Measurements from ENCODE around the gene WASHC1. TPM values are rescaled to one million over a fixed set of nuclear protein-coding genes. Genes with fewer than 3 reads are reported as not detected.
"Not testable (repeated sequence)": the region's sequence is repeated elsewhere in the genome, so short reads cannot be mapped to it uniquely, and the experiment has no call there.

Gene WASHC1
- total and polyA plus RNA-seq, 12 donors: 3.9 to 68.5 (median 11.1) TPM

DNA sequence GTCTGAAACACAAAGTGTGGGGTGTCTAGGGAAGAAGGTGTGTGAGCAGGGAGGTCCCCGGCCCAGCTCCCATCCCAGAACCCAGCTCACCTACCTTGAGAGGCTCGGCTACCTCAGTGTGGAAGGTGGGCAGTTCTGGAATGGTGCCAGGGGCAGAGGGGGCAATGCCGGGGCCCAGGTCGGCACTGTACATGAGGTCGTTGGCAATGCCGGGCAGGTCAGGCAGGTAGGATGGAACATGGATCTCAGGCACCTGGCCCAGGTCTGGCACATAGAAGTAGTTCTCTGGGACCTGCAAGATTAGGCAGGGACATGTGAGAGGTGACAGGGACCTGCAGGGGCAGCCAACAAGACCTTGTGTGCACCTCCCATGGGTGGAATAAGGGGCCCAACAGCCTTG, 12.4 kb downstream of the WASHC1 start:
- H3K9me3 ChIP-seq (replicated peaks in 1 of 3); H3K27ac ChIP-seq; H3K4me1 ChIP-seq (replicated peaks in 1 of 2); H3K36me3 ChIP-seq (replicated peaks in 1 of 2); H3K27me3 ChIP-seq; H3K4me3 ChIP-seq; intact Hi-C loops (cut with DNase I): not testable (repeated sequence)
- 90 to 95% (median 92%) methylated on average over 4 to 5 of the region's 6 CpGs; no CpG with 5 or more reads in 1 of the 4 donors for WGBS, 4 donors
- DNase-seq: peak in 1 of 7 donors; percentile 19

DNA sequence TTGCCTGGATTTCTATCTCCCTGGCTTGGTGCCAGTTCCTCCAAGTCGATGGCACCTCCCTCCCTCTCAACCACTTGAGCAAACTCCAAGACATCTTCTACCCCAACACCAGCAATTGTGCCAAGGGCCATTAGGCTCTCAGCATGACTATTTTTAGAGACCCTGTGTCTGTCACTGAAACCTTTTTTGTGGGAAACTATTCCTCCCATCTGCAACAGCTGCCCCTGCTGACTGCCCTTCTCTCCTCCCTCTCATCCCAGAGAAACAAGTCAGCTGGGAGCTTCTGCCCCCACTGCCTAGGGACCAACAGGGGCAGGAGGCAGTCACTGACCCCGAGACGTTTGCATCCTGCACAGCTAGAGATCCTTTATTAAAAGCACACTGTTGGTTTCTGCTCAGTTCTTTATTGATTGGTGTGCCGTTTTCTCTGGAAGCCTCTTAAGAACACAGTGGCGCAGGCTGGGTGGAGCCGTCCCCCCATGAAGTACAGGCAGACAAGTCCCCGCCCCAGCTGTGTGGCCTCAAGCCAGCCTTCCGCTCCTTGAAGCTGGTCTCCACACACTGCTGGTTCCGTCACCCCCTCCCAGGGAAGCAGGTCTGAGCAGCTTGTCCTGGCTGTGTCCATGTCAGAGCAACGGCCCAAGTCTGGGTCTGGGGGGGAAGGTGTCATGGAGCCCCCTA, 15.0 kb downstream of the WASHC1 start:
- H3K9me3 ChIP-seq (replicated peaks in 1 of 3); H3K27ac ChIP-seq; H3K4me3 ChIP-seq; H3K36me3 ChIP-seq (replicated peaks in 1 of 2); intact Hi-C loops (cut with DNase I); H3K27me3 ChIP-seq; H3K4me1 ChIP-seq (replicated peaks in 1 of 2): not testable (repeated sequence)
- peak in 5 of 7 donors; percentile 8 to 55 (median 40) for DNase-seq
- WGBS, 4 donors: 63 to 85% (median 73%) methylated on average over 6 to 9 of the region's 10 CpGs

DNA sequence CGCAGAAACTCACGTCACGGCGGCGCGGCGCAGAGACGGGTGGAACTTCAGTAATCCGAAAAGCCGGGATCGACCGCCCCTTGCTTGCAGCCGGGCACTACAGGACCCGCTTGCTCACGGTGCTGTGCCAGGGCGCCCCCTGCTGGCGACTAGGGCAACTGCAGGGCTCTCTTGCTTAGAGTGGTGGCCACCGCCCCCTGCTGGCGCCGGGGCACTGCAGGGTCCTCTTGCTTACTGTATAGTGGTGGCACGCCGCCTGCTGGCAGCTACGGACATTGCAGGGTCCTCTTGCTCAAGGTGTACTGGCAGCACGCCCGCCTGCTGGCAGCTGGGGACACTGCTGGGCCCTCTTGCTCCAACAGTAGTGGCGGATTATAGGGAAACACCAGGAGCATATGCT, 18.1 kb downstream of the WASHC1 start:
- TF ChIP-seq, protein P1, sequence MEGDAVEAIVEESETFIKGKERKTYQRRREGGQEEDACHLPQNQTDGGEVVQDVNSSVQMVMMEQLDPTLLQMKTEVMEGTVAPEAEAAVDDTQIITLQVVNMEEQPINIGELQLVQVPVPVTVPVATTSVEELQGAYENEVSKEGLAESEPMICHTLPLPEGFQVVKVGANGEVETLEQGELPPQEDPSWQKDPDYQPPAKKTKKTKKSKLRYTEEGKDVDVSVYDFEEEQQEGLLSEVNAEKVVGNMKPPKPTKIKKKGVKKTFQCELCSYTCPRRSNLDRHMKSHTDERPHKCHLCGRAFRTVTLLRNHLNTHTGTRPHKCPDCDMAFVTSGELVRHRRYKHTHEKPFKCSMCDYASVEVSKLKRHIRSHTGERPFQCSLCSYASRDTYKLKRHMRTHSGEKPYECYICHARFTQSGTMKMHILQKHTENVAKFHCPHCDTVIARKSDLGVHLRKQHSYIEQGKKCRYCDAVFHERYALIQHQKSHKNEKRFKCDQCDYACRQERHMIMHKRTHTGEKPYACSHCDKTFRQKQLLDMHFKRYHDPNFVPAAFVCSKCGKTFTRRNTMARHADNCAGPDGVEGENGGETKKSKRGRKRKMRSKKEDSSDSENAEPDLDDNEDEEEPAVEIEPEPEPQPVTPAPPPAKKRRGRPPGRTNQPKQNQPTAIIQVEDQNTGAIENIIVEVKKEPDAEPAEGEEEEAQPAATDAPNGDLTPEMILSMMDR (IDR thresholded peaks at IDR 0.05): peak in 1 of 6 experiments; percentile 61
- H3K4me3 ChIP-seq; H3K9me3 ChIP-seq (replicated peaks in 1 of 3); H3K27me3 ChIP-seq; H3K4me1 ChIP-seq (replicated peaks in 1 of 2); intact Hi-C loops (cut with DNase I); H3K27ac ChIP-seq; H3K36me3 ChIP-seq (replicated peaks in 1 of 2): not testable (repeated sequence)
- 30 to 70% methylated on average over 9 to 20 of the region's 26 CpGs; no CpG with 5 or more reads in 2 of the 4 donors for WGBS, 4 donors
- peak; percentile 36 to 85 (median 58) for DNase-seq

DNA sequence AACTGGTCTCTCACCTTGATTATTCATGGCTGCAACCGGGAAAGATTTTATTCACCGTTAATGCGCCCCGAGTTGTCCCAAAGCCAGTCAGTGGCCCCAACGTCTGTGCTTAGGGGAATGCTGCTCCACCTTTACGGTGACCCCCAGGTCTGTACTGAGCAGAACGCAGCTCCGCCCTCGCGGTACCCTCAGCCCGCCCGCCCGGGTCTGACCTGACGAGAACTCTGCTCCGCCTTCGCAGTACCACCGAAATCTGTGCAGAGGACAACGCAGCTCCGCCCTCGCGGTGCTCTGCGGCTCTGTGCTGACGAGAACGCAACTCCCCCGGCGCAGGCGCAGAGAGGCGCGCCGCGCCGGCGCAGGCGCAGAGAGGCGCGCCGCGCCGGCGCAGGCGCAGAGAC, 18.6 kb downstream of the WASHC1 start:
- intact Hi-C loops (cut with DNase I); H3K4me1 ChIP-seq (replicated peaks in 1 of 2); H3K4me3 ChIP-seq; H3K9me3 ChIP-seq (replicated peaks in 1 of 3); H3K27ac ChIP-seq; H3K27me3 ChIP-seq; H3K36me3 ChIP-seq (replicated peaks in 1 of 2): not testable (repeated sequence)
- 73 to 80% (median 77%) methylated on average over 18 to 40 of the region's 41 CpGs for WGBS, 4 donors
- peak in 5 of 7 donors; percentile 8 to 62 (median 40) for DNase-seq

DNA sequence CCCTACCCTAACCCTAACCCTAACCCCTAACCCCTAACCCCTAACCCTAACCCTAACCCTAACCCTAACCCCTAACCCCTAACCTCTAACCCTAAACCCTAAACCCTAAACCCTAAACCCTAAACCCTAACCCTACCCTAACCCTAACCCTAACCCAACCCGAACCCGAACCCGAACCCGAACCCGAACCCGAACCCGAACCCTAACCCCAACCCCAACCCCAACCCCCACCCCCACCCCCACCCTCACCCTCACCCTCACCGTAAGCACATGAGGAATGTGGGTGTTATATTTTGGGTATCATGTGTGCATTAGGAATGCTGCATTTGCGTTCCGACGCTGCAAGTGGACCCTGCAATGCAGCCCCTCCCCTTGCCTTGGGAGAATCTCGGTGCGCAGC, 19.0 kb downstream of the WASHC1 start:
- intact Hi-C loops (cut with DNase I); H3K36me3 ChIP-seq (replicated peaks in 1 of 2); H3K9me3 ChIP-seq (replicated peaks in 1 of 3); H3K4me1 ChIP-seq (replicated peaks in 1 of 2); H3K27me3 ChIP-seq; H3K4me3 ChIP-seq; H3K27ac ChIP-seq: not testable (repeated sequence)
- 62 to 86% (median 85%) methylated on average over 2 to 11 of the region's 13 CpGs; no CpG with 5 or more reads in 1 of the 4 donors for WGBS, 4 donors
- DNase-seq: peak in 1 of 7 donors; percentile 37

Other genes with a start within 250 kb of the WASHC1 start
- gene FOXD4, start 89.0 kb upstream of the WASHC1 start, total RNA-seq: under 1 TPM in 6 of 9 donors, not detected in 3; 0.26 to 0.88 (median 0.44) TPM
- gene FOXD4, start 89.0 kb upstream of the WASHC1 start, polyA plus RNA-seq: 1 to 10 TPM in 2 of 3 donors, not detected in 1; 1.2 to 1.4 TPM
- gene ZNG1A, start 149.6 kb upstream of the WASHC1 start, total RNA-seq: 100 to 1,000 TPM in 1 of 9 donors, 10 to 100 TPM in 8; 19.4 to 106 (median 41.4) TPM
- gene ZNG1A, start 149.6 kb upstream of the WASHC1 start, polyA plus RNA-seq: 100 to 1,000 TPM in 1 of 3 donors, 10 to 100 TPM in 2; 28.8 to 114 (median 48.7) TPM
- 100 to 1,000 TPM in 1 of 9 donors, 10 to 100 TPM in 8; 21.9 to 134 (median 45.9) TPM for gene DOCK8, start 185.4 kb upstream of the WASHC1 start, total RNA-seq
- 100 to 1,000 TPM in 1 of 3 donors, 10 to 100 TPM in 1, 1 to 10 TPM in 1; 8.3 to 110 (median 13.7) TPM for gene DOCK8, start 185.4 kb upstream of the WASHC1 start, polyA plus RNA-seq

Data from adrenal gland (tissue), 12 donors.